Measurements from ENCODE around the gene CERK. TPM values are rescaled to one million over a fixed set of nuclear protein-coding genes. Genes with fewer than 3 reads are reported as not detected.
A peak's percentile ranks its signal among the peaks of the same experiment; 100 is the strongest.

Gene CERK
- total and polyA plus RNA-seq, 10 donors, result 13.7 to 47.1 (median 34.8) TPM

DNA sequence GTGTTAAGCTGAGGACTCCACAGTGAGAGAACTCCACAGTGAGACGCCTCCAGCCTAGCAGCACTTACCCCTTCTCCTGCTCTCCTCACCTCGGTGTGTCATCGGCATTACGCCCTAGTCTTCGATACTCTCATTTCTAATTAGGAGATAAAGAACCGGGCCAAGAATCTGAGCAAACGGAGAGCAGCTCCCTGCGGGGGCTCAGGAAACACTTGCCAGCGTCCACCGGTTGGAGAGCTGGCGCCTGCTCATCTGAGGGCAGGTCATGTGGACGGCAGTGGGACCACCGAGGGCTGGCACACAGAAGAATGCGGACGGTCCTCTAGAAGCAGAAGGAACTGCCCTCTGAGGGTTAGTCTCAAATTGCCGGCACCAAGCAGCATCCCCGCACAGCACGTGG, 13.0 kb downstream of the CERK start:
- Histone ChIP-seq H3K27ac (no peak overlapping the region), H3K27me3 (replicated peaks in 1 of 7) (no peaks in the 10 kb centered on the region), H3K4me3 (no peak overlapping the region), H3K9me3 (no peaks in the 10 kb centered on the region), H3K36me3 (peaks cover 0 to 91% (median 22%) of the 10 kb centered on the region in 6 donors), H3K4me1 (peaks cover 0 to 56% (median 20%) of the 10 kb centered on the region in 6 donors)
- WGBS, 5 donors, result 89 to 94% (median 91%) methylated on average over 18 of the region's 18 CpGs
- intact Hi-C loops (cut with DNase I; ENCODE audit: low total_unique reads), result no loop called here
- no peak for DNase-seq
- TF ChIP-seq POLR2A (IDR thresholded peaks at IDR 0.05) (no peak), POLR2AphosphoS5 (IDR thresholded peaks at IDR 0.05) (no peak), CTCF (IDR thresholded peaks at IDR 0.05 in 8 of 11, conservative IDR thresholded peaks at IDR 0.05 in 3 of 11) (no peak)

- Histone ChIP-seq H3K9me3 (no peaks in the 10 kb centered on the region), H3K4me3 (no peak overlapping the region), H3K27ac (no peak overlapping the region), H3K36me3 (peaks cover 3 to 93% (median 31%) of the 10 kb centered on the region in 6 donors), H3K27me3 (replicated peaks in 1 of 7) (no peaks in the 10 kb centered on the region), H3K4me1 (peaks cover 0 to 45% (median 16%) of the 10 kb centered on the region in 6 donors)
- WGBS, 5 donors, result 92 to 97% (median 94%) methylated on average over 9 of the region's 9 CpGs
- TF ChIP-seq CTCF (IDR thresholded peaks at IDR 0.05 in 8 of 11, conservative IDR thresholded peaks at IDR 0.05 in 3 of 11) (no peak), POLR2AphosphoS5 (IDR thresholded peaks at IDR 0.05) (no peak), POLR2A (IDR thresholded peaks at IDR 0.05) (no peak)
- no peak for DNase-seq
- intact Hi-C loops (cut with DNase I; ENCODE audit: low total_unique reads), result no loop called here
Measured at GRCh38 chr22:46723882-46724281, 14.2 kb downstream of the CERK start.

- TF ChIP-seq CTCF (IDR thresholded peaks at IDR 0.05 in 8 of 11, conservative IDR thresholded peaks at IDR 0.05 in 3 of 11) (no peak), POLR2AphosphoS5 (IDR thresholded peaks at IDR 0.05) (peak in 1 of 3 donors; percentile 17)
- DNase-seq, result no peak
- intact Hi-C loops (cut with DNase I; ENCODE audit: low total_unique reads), result no loop called here
Measured at GRCh38 chr22:46721501-46722085, 16.5 kb downstream of the CERK start.

GRCh38 chr22:46719921-46720320, 18.1 kb downstream of the CERK start:
- H3K4me1 ChIP-seq, result peaks cover 0 to 14% (median under 1%) of the 10 kb centered on the region in 6 donors
- H3K9me3 ChIP-seq, result no peaks in the 10 kb centered on the region
- H3K36me3 ChIP-seq, result peaks cover 3 to 95% (median 51%) of the 10 kb centered on the region in 6 donors
- H3K27me3 ChIP-seq (replicated peaks in 1 of 7), result no peaks in the 10 kb centered on the region
- no peak overlapping the region for H3K4me3 ChIP-seq
- TF ChIP-seq POLR2A (IDR thresholded peaks at IDR 0.05), result no peak
- TF ChIP-seq POLR2AphosphoS5 (IDR thresholded peaks at IDR 0.05), result no peak
- no peak for TF ChIP-seq CTCF (IDR thresholded peaks at IDR 0.05 in 8 of 11, conservative IDR thresholded peaks at IDR 0.05 in 3 of 11)
- 85 to 98% (median 94%) methylated on average over 11 of the region's 11 CpGs for WGBS, 5 donors
- DNase-seq, result no peak
- H3K27ac ChIP-seq, result no peak overlapping the region
- intact Hi-C loops (cut with DNase I; ENCODE audit: low total_unique reads), result no loop called here

More at GRCh38 chr22:46721501-46722085, 16.5 kb downstream of the CERK start:
- no peak overlapping the region for H3K4me3 ChIP-seq
- WGBS, 5 donors, result 84 to 89% (median 88%) methylated on average over 16 of the region's 16 CpGs
- H3K4me1 ChIP-seq, result peaks cover 0 to 22% (median 8%) of the 10 kb centered on the region in 6 donors
- no peak overlapping the region for H3K27ac ChIP-seq
- no peaks in the 10 kb centered on the region for H3K9me3 ChIP-seq
- H3K27me3 ChIP-seq (replicated peaks in 1 of 7), result no peaks in the 10 kb centered on the region
- peaks cover 3 to 95% (median 48%) of the 10 kb centered on the region in 6 donors for H3K36me3 ChIP-seq

Measured in spleen (tissue), 11 donors.